OCI-LY1 (cell line): ENCODE results near the gene OLIG1.

Experiments used
- CTCF ChIP-seq: fragments of 200-600 bp; sonication (generic), shearing (Covaris generic); IDR thresholded peaks from 2 replicates; pipeline ENCODE4 v1.5.1; 2017; ENCODE audit warnings: mild to moderate bottlenecking, antibody characterized with exemption, low read length, moderate library complexity, mixed read lengths
- EZH2 ChIP-seq: fragments of 200-600 bp; sonication (generic), shearing (Covaris generic); IDR thresholded peaks from 2 replicates; pipeline ENCODE4 v1.8.0; 2017; ENCODE audit warnings: borderline replicate concordance, mixed run types, mild to moderate bottlenecking, antibody characterized with exemption, low read length, moderate library complexity, mixed read lengths

GRCh38 chr21:33030633-33031032 is 39.3 kb upstream of the OLIG1 start:
- no peak for TF ChIP-seq CTCF
- TF ChIP-seq EZH2, result no peak
